SK-N-SH (cell line): ENCODE data around the gene KIF6. TPM values are rescaled to one million over a fixed set of nuclear protein-coding genes. Genes with fewer than 3 reads are reported as not detected.

Experiments used
- CTCF ChIA-PET: fragments of 300-600, 350-600 bp; formaldehyde crosslinking; extraction: SDS; loops from one replicate; lab custom pipeline; 2021; lab: Yijun Ruan, JAX
- POLR2A ChIA-PET: fragments of 350-600 bp; sonication (Branson Sonifier 250); formaldehyde crosslinking; extraction: SDS; loops from one replicate; lab custom pipeline; 2020; ENCODE audit warnings: antibody characterized with exemption, inconsistent platforms; lab: Yijun Ruan, JAX
- DNase-seq: peaks from one replicate; pipeline ENCODE4 v3.0.0; 2012
- H2AFZ ChIP-seq: fragments of 200-600 bp; sonication (generic); 2 replicates; pipeline ENCODE4 v1.8.1; 2016; ENCODE audit warnings: antibody characterized with exemption, mild to moderate bottlenecking, low read depth
- H3F3A ChIP-seq: fragments of 200-600 bp; sonication (generic); replicated peaks from 2 replicates; pipeline ENCODE3; 2016; ENCODE audit warnings: antibody characterized with exemption, mild to moderate bottlenecking; ENCODE audit not compliant: insufficient read depth
- H3K27ac ChIP-seq, 2 experiments: fragments of 200-500 bp in 1 of 2; fragments of 200-600 bp in 1 of 2; sonication (Bioruptor generic) in 1 of 2; sonication (generic), shearing (Covaris generic) in 1 of 2; 2 replicates each; pipeline versions ENCODE4 v1.5.1 to v1.6.1; 2014 to 2016; ENCODE audit warnings: low read depth in 2 of 2, inconsistent platforms in 1 of 2, low read length in 1 of 2, mild to moderate bottlenecking in 1 of 2, mixed read lengths in 1 of 2
- H3K27me3 ChIP-seq: fragments of 200-600 bp; sonication (generic), shearing (Covaris generic); 2 replicates; pipeline ENCODE4 v1.6.1; 2016; ENCODE audit warnings: mixed run types; ENCODE audit not compliant: insufficient read depth
- H3K36me3 ChIP-seq, 2 experiments: fragments of 200-500 bp in 1 of 2; fragments of 200-600 bp in 1 of 2; sonication (Bioruptor generic) in 1 of 2; sonication (generic) in 1 of 2; replicated peaks in 1 of 2; 2 replicates each; pipeline versions ENCODE3 to v1.5.1; 2014 to 2016; ENCODE audit warnings: low read length in 1 of 2, mild to moderate bottlenecking in 1 of 2; ENCODE audit not compliant: insufficient read depth in 2 of 2, control insufficient read depth in 1 of 2
- H3K4me1 ChIP-seq, 2 experiments: fragments of 200-500 bp in 1 of 2; fragments of 200-600 bp in 1 of 2; sonication (Bioruptor generic) in 1 of 2; sonication (generic), shearing (Covaris generic) in 1 of 2; 2 replicates each; pipeline versions ENCODE4 v1.5.1 to v1.6.1; 2014 to 2016; ENCODE audit warnings: low read depth in 1 of 2, low read length in 1 of 2, mixed run types in 1 of 2; ENCODE audit not compliant: insufficient read depth in 2 of 2, control insufficient read depth in 1 of 2
- H3K4me2 ChIP-seq: fragments of 200-600 bp; sonication (generic), shearing (Covaris generic); 2 replicates; pipeline ENCODE4 v1.6.1; 2017; ENCODE audit warnings: mixed run types
- H3K4me3 ChIP-seq, 2 experiments: fragments of 200-500 bp in 1 of 2; fragments of 200-600 bp in 1 of 2; sonication (Bioruptor generic) in 1 of 2; sonication (generic), shearing (Covaris generic) in 1 of 2; 2 replicates each; pipeline versions ENCODE4 v1.5.1 to v1.8.1; 2014 to 2016; ENCODE audit warnings: low read depth in 2 of 2, inconsistent platforms in 1 of 2, low read length in 1 of 2, mild to moderate bottlenecking in 1 of 2, mixed read lengths in 1 of 2, moderate library complexity in 1 of 2
- H3K79me2 ChIP-seq: fragments of 200-600 bp; sonication (generic); 2 replicates; pipeline ENCODE4 v1.8.1; 2017; ENCODE audit warnings: mild to moderate bottlenecking; ENCODE audit not compliant: insufficient read depth
- H3K9ac ChIP-seq: fragments of 200-600 bp; sonication (generic); 2 replicates; pipeline ENCODE4 v1.6.1; 2017; ENCODE audit warnings: mixed run types
- H3K9me2 ChIP-seq: fragments of 200-600 bp; sonication (generic); 2 replicates; pipeline ENCODE4 v1.6.1; 2017; ENCODE audit warnings: mixed run types
- H3K9me3 ChIP-seq: fragments of 200-600 bp; sonication (generic); 2 replicates; pipeline ENCODE4 v1.6.1; 2017; ENCODE audit warnings: mixed run types, mild to moderate bottlenecking, moderate library complexity
- H4K20me1 ChIP-seq: fragments of 200-600 bp; sonication (generic); 2 replicates; pipeline ENCODE4 v1.6.1; 2017; ENCODE audit warnings: mild to moderate bottlenecking, mixed run types; ENCODE audit not compliant: insufficient read depth
- EP300 ChIP-seq, 2 experiments: IDR thresholded peaks; 2 replicates each; pipeline versions ENCODE4 v1.4.0 to v1.6.1; 2012; ENCODE audit warnings: borderline replicate concordance in 1 of 2, low read depth in 1 of 2, low read length in 1 of 2
- EZH2phosphoT487 ChIP-seq: fragments of 200-600 bp; sonication (generic); IDR thresholded peaks from 2 replicates; pipeline ENCODE4 v1.6.1; 2017; ENCODE audit warnings: low read depth, mixed run types, mild to moderate bottlenecking, antibody characterized with exemption, moderate library complexity, borderline replicate concordance
- GATA2 ChIP-seq: sonication (generic); formaldehyde crosslinking; IDR thresholded peaks from 2 replicates; pipeline ENCODE4 v1.5.0; 2020; ENCODE audit warnings: mild to moderate bottlenecking, missing genetic modification reagents
- MEF2A ChIP-seq: IDR thresholded peaks from 2 replicates; pipeline ENCODE4 v1.4.0; 2012; ENCODE audit warnings: low read depth, borderline replicate concordance
- NRF1 ChIP-seq: IDR thresholded peaks from 2 replicates; pipeline ENCODE4 v1.6.1; 2012; ENCODE audit warnings: low read depth, mild to moderate bottlenecking, low read length
- RFX5 ChIP-seq: IDR thresholded peaks from 2 replicates; pipeline ENCODE4 v1.6.1; 2012; ENCODE audit warnings: mild to moderate bottlenecking, improper control_type of control experiment, low read length
- RXRA ChIP-seq: IDR thresholded peaks from 2 replicates; pipeline ENCODE4 v1.4.0; 2012; ENCODE audit warnings: low read depth, mild to moderate bottlenecking, borderline replicate concordance
- SIN3A ChIP-seq: IDR thresholded peaks from 2 replicates; pipeline ENCODE4 v1.6.1; 2012; ENCODE audit warnings: low read depth, mild to moderate bottlenecking, low read length, moderate library complexity, borderline replicate concordance
- SMC3 ChIP-seq: IDR thresholded peaks from 2 replicates; pipeline ENCODE4 v1.6.1; 2012; ENCODE audit warnings: low read depth, low read length, improper control_type of control experiment
- YY1 ChIP-seq: IDR thresholded peaks from 2 replicates; pipeline ENCODE4 v1.4.0; 2012; ENCODE audit warnings: low read depth, mild to moderate bottlenecking
- ZBTB33 ChIP-seq: IDR thresholded peaks from 2 replicates; pipeline ENCODE4 v1.4.0; 2012; ENCODE audit warnings: low read depth, borderline replicate concordance
- WGBS: methylation state at CpG from one replicate; pipeline ENCODE4 v1.1.6; 2017; ENCODE audit warnings: low lambda C conversion rate; 5-methylcytosine and 5-hydroxymethylcytosine counted together
- polyA plus RNA-seq, 3 experiments: library from polyadenylated mRNA; depleted of rRNA; stranded (reverse); fragments of >200 nt; gene quantifications; 2 replicates each; pipeline ENCODE4 v1.2.3, GENCODE V29; 2012
- TF ChIP-seq, protein P1 (sequence below): fragments of 150-350 bp; IDR thresholded peaks from 2 replicates; pipeline ENCODE4 v1.6.1; 2016; ENCODE audit warnings: mild to moderate bottlenecking, low read depth, low read length
- TF ChIP-seq, protein P2 (sequence below): fragments of 200-600 bp; sonication (generic); IDR thresholded peaks from 2 replicates; pipeline ENCODE4 v1.6.1; 2017; ENCODE audit warnings: antibody characterized with exemption, mild to moderate bottlenecking, moderate library complexity
- TF ChIP-seq, protein P3 (sequence below): IDR thresholded peaks from 2 replicates; pipeline ENCODE4 v1.6.1; 2012; ENCODE audit warnings: mild to moderate bottlenecking, low read depth, low read length, moderate library complexity
- TF ChIP-seq, protein P4 (sequence below): IDR thresholded peaks from 2 replicates; pipeline ENCODE4; 2012

The KIF6 gene
- polyA plus RNA-seq, 1 of the 3 experiments (the other 2 are of a cell fraction) = 0.13 TPM

- ChIA-PET POLR2A (no interaction called here), CTCF (no interaction called here)
- Histone ChIP-seq H2AFZ (no peak overlapping the region), H3F3A (no peaks in the 10 kb centered on the region), H3K9ac (no peak overlapping the region), H3K9me2 (no peaks in the 10 kb centered on the region), H3K4me2 (no peak overlapping the region), H3K4me3 (no peak overlapping the region), H3K4me1 (no peaks in the 10 kb centered on the region), H3K27me3 (no peaks in the 10 kb centered on the region), H3K36me3 (no peaks in the 10 kb centered on the region), H4K20me1 (no peaks in the 10 kb centered on the region), H3K27ac (no peak overlapping the region), H3K9me3 (no peaks in the 10 kb centered on the region), H3K79me2 (no peaks in the 10 kb centered on the region)
- no peak for TF ChIP-seq EZH2phosphoT487
- TF ChIP-seq, protein P1, sequence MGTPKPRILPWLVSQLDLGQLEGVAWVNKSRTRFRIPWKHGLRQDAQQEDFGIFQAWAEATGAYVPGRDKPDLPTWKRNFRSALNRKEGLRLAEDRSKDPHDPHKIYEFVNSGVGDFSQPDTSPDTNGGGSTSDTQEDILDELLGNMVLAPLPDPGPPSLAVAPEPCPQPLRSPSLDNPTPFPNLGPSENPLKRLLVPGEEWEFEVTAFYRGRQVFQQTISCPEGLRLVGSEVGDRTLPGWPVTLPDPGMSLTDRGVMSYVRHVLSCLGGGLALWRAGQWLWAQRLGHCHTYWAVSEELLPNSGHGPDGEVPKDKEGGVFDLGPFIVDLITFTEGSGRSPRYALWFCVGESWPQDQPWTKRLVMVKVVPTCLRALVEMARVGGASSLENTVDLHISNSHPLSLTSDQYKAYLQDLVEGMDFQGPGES = no peak
- no peak for TF ChIP-seq SMC3
- TF ChIP-seq SIN3A = no peak
- TF ChIP-seq YY1 = no peak
- no peak for TF ChIP-seq RXRA
- no peak for TF ChIP-seq EP300 (IDR thresholded peaks at IDR 0.05; ENCODE audit: borderline replicate concordance in 1 of 2, low read depth in 1 of 2, low read length in 1 of 2)
- TF ChIP-seq, protein P2, sequence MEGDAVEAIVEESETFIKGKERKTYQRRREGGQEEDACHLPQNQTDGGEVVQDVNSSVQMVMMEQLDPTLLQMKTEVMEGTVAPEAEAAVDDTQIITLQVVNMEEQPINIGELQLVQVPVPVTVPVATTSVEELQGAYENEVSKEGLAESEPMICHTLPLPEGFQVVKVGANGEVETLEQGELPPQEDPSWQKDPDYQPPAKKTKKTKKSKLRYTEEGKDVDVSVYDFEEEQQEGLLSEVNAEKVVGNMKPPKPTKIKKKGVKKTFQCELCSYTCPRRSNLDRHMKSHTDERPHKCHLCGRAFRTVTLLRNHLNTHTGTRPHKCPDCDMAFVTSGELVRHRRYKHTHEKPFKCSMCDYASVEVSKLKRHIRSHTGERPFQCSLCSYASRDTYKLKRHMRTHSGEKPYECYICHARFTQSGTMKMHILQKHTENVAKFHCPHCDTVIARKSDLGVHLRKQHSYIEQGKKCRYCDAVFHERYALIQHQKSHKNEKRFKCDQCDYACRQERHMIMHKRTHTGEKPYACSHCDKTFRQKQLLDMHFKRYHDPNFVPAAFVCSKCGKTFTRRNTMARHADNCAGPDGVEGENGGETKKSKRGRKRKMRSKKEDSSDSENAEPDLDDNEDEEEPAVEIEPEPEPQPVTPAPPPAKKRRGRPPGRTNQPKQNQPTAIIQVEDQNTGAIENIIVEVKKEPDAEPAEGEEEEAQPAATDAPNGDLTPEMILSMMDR = no peak
- TF ChIP-seq ZBTB33 = no peak
- DNase-seq = no peak
- 46% methylated on average over 5 of the region's 5 CpGs for WGBS
These were observed 55.2 kb downstream of the KIF6 start for GRCh38 chr6:39669973-39670342.

DNA sequence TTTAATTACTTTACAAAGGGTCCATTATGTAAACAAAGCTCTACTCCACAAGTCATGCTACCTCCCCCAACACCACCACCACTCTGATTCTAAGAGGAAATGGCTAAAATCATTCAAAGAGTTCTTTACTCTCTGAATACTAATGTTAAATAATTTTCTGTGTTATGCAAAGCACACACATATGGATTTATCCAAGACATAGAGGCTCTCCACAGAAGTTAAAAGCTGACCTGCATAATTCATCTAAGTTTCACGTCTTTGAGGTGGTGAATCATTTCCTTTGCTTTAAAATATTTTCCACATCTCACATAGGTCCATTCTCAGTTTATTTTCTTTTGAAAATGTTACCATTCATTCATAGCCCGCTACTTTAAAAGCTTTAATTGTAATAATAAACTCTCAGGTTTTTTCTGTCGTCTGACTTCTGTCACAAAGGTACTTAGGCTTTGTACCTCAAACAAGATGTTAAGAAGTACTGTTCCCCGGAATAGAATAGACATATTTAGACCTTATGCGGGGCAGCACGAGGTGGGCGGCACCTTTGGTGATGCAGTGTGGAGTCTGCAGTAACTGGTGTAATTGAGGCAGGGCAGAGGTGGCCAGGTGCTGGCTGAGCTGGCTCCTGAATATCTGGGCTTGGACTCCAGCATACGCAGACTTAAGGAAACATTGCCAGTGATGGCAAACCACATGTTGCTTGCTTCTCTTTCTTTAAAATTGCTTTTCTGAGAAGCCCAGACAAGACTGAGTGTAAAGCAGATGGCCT lies 55.8 kb downstream of the KIF6 start:
- H3K36me3 ChIP-seq = no peaks in the 10 kb centered on the region
- H3K9me2 ChIP-seq = no peaks in the 10 kb centered on the region
- H3K4me3 ChIP-seq = no peak overlapping the region
- no peaks in the 10 kb centered on the region for H3K4me1 ChIP-seq
- no peak overlapping the region for H2AFZ ChIP-seq
- POLR2A ChIA-PET = no interaction called here
- no peak overlapping the region for H3K9ac ChIP-seq
- no peak for DNase-seq
- WGBS = 59% methylated on average over 8 of the region's 8 CpGs
- no peaks in the 10 kb centered on the region for H4K20me1 ChIP-seq
- no peaks in the 10 kb centered on the region for H3K9me3 ChIP-seq
- no peak overlapping the region for H3K27ac ChIP-seq
- no peak overlapping the region for H3K4me2 ChIP-seq
- no peaks in the 10 kb centered on the region for H3K27me3 ChIP-seq
- CTCF ChIA-PET = no interaction called here
- no peaks in the 10 kb centered on the region for H3K79me2 ChIP-seq
- H3F3A ChIP-seq = no peaks in the 10 kb centered on the region
- TF ChIP-seq MEF2A (no peak), RFX5 (no peak), GATA2 (CRISPR knock-in tag) (no peak), NRF1 (no peak)
- TF ChIP-seq, protein P3, sequence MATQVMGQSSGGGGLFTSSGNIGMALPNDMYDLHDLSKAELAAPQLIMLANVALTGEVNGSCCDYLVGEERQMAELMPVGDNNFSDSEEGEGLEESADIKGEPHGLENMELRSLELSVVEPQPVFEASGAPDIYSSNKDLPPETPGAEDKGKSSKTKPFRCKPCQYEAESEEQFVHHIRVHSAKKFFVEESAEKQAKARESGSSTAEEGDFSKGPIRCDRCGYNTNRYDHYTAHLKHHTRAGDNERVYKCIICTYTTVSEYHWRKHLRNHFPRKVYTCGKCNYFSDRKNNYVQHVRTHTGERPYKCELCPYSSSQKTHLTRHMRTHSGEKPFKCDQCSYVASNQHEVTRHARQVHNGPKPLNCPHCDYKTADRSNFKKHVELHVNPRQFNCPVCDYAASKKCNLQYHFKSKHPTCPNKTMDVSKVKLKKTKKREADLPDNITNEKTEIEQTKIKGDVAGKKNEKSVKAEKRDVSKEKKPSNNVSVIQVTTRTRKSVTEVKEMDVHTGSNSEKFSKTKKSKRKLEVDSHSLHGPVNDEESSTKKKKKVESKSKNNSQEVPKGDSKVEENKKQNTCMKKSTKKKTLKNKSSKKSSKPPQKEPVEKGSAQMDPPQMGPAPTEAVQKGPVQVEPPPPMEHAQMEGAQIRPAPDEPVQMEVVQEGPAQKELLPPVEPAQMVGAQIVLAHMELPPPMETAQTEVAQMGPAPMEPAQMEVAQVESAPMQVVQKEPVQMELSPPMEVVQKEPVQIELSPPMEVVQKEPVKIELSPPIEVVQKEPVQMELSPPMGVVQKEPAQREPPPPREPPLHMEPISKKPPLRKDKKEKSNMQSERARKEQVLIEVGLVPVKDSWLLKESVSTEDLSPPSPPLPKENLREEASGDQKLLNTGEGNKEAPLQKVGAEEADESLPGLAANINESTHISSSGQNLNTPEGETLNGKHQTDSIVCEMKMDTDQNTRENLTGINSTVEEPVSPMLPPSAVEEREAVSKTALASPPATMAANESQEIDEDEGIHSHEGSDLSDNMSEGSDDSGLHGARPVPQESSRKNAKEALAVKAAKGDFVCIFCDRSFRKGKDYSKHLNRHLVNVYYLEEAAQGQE = no peak
- TF ChIP-seq, protein P4, sequence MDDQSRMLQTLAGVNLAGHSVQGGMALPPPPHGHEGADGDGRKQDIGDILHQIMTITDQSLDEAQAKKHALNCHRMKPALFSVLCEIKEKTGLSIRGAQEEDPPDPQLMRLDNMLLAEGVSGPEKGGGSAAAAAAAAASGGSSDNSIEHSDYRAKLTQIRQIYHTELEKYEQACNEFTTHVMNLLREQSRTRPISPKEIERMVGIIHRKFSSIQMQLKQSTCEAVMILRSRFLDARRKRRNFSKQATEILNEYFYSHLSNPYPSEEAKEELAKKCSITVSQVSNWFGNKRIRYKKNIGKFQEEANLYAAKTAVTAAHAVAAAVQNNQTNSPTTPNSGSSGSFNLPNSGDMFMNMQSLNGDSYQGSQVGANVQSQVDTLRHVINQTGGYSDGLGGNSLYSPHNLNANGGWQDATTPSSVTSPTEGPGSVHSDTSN = no peak
